ENCODE results near the gene LIPG. TPM values are rescaled to one million over a fixed set of nuclear protein-coding genes. Genes with fewer than 3 reads are reported as not detected.
A peak's percentile ranks its signal among the peaks of the same experiment; 100 is the strongest.

Gene LIPG
- total RNA-seq, 1 donor from 2014 or later = 18.2 TPM

GRCh38 chr18:49613141-49613640 is 51.3 kb downstream of the LIPG start:
- no peak for DNase-seq

GRCh38 chr18:49613641-49614151 is 51.8 kb downstream of the LIPG start:
- no peak for DNase-seq

- DNase-seq = no peak
Observed at GRCh38 chr18:49616618-49617328, 54.9 kb downstream of the LIPG start.

- DNase-seq = no peak
Observed at GRCh38 chr18:49617329-49617695, 55.5 kb downstream of the LIPG start.

- no peak for DNase-seq
Observed at GRCh38 chr18:49617865-49618264, 56.0 kb downstream of the LIPG start.

- DNase-seq = no peak
Observed at GRCh38 chr18:49618742-49619681, 57.2 kb downstream of the LIPG start.

- no peak for DNase-seq
Observed at GRCh38 chr18:49619801-49620200, 57.9 kb downstream of the LIPG start.

- no peak for DNase-seq
Observed at GRCh38 chr18:49621301-49621700, 59.4 kb downstream of the LIPG start.

GRCh38 chr18:49621717-49622351 is 60.0 kb downstream of the LIPG start:
- no peak for DNase-seq

GRCh38 chr18:49623571-49623970 is 61.7 kb downstream of the LIPG start:
- DNase-seq = no peak

- DNase-seq = no peak
Observed at GRCh38 chr18:49625021-49625691, 63.3 kb downstream of the LIPG start.

- no peak for DNase-seq
Observed at GRCh38 chr18:49626842-49627467, 65.1 kb downstream of the LIPG start.

GRCh38 chr18:49628119-49628518 is 66.3 kb downstream of the LIPG start:
- no peak for DNase-seq

- DNase-seq = peak; percentile 17
Observed at GRCh38 chr18:49628881-49629795, 67.3 kb downstream of the LIPG start.

GRCh38 chr18:49630246-49630699 is 68.4 kb downstream of the LIPG start:
- no peak for DNase-seq

- no peak for DNase-seq
Observed at GRCh38 chr18:49631146-49631866, 69.4 kb downstream of the LIPG start.

- no peak for DNase-seq
Observed at GRCh38 chr18:49632588-49632987, 70.7 kb downstream of the LIPG start.

GRCh38 chr18:49638209-49638785 is 76.4 kb downstream of the LIPG start:
- DNase-seq = no peak

- no peak for DNase-seq
Observed at GRCh38 chr18:49638891-49639557, 77.2 kb downstream of the LIPG start.

Measured in occipital lobe (tissue), 2 donors.